ENCODE results near the gene PATL1. TPM values are rescaled to one million over a fixed set of nuclear protein-coding genes. Genes with fewer than 3 reads are reported as not detected.

PATL1 gene
- total RNA-seq, 2 donors from 2014 or later = 43.3 to 47.3 TPM

GRCh38 chr11:59602432-59602831 lies 66.4 kb downstream of the PATL1 start:
- no peak for TF ChIP-seq CTCF (IDR thresholded peaks at IDR 0.05)
- Histone ChIP-seq H3K9ac (ENCODE audit: low read depth in 2 of 2, low read length in 2 of 2) (no peak overlapping the region), H3K27ac (no peak overlapping the region)

GRCh38 chr11:59601788-59602187 lies 67.0 kb downstream of the PATL1 start:
- peaks cover 9% of the 10 kb centered on the region for H3K36me3 ChIP-seq
- no peak overlapping the region for H3K9ac ChIP-seq (ENCODE audit: low read depth in 2 of 2, low read length in 2 of 2)
- H3K27me3 ChIP-seq = no peaks in the 10 kb centered on the region
- intact Hi-C loops (cut with DNase I) = no loop called here
- no peak overlapping the region for H3K4me3 ChIP-seq
- no peak for DNase-seq
- no peaks in the 10 kb centered on the region for H3K4me1 ChIP-seq
- no peak for TF ChIP-seq CTCF (IDR thresholded peaks at IDR 0.05)
- no peak overlapping the region for H3K27ac ChIP-seq
- H3K9me3 ChIP-seq = no peaks in the 10 kb centered on the region

More at GRCh38 chr11:59602432-59602831, 66.4 kb downstream of the PATL1 start:
- intact Hi-C loops (cut with DNase I) = no loop called here
- Histone ChIP-seq H3K4me1 (no peaks in the 10 kb centered on the region), H3K36me3 (peaks cover 16% of the 10 kb centered on the region), H3K4me3 (no peak overlapping the region), H3K9me3 (no peaks in the 10 kb centered on the region), H3K27me3 (no peaks in the 10 kb centered on the region)
- no peak for DNase-seq

GRCh38 chr11:59600636-59601035 lies 68.2 kb downstream of the PATL1 start:
- Histone ChIP-seq H3K9ac (ENCODE audit: low read depth in 2 of 2, low read length in 2 of 2) (no peak overlapping the region), H3K27me3 (no peaks in the 10 kb centered on the region), H3K4me1 (no peaks in the 10 kb centered on the region), H3K36me3 (peaks cover 7% of the 10 kb centered on the region), H3K4me3 (no peak overlapping the region), H3K9me3 (no peaks in the 10 kb centered on the region), H3K27ac (no peak overlapping the region)
- intact Hi-C loops (cut with DNase I) = no loop called here
- DNase-seq = no peak
- TF ChIP-seq CTCF (IDR thresholded peaks at IDR 0.05) = no peak

GRCh38 chr11:59600234-59600633 lies 68.6 kb downstream of the PATL1 start:
- Histone ChIP-seq H3K27ac (no peak overlapping the region), H3K27me3 (no peaks in the 10 kb centered on the region), H3K36me3 (peaks cover 7% of the 10 kb centered on the region), H3K9me3 (no peaks in the 10 kb centered on the region), H3K4me3 (no peak overlapping the region), H3K9ac (ENCODE audit: low read depth in 2 of 2, low read length in 2 of 2) (no peak overlapping the region), H3K4me1 (no peaks in the 10 kb centered on the region)
- intact Hi-C loops (cut with DNase I) = no loop called here
- DNase-seq = no peak
- no peak for TF ChIP-seq CTCF (IDR thresholded peaks at IDR 0.05)

GRCh38 chr11:59598961-59599360 lies 69.9 kb downstream of the PATL1 start:
- Histone ChIP-seq H3K9ac (ENCODE audit: low read depth in 2 of 2, low read length in 2 of 2) (no peak overlapping the region), H3K4me3 (no peak overlapping the region), H3K9me3 (no peaks in the 10 kb centered on the region), H3K27ac (no peak overlapping the region), H3K36me3 (peaks cover 10% of the 10 kb centered on the region), H3K4me1 (no peaks in the 10 kb centered on the region), H3K27me3 (no peaks in the 10 kb centered on the region)
- intact Hi-C loops (cut with DNase I) = no loop called here
- no peak for TF ChIP-seq CTCF (IDR thresholded peaks at IDR 0.05)
- no peak for DNase-seq

Small RNA genes within 50 kb of the gene (microRNA-seq; reads per million reads assigned to microRNA genes)
- gene MIR3162 = not detected

Other genes with a start within 250 kb of the PATL1 start
- gene OR5A2, start 242.6 kb downstream of the PATL1 start, total RNA-seq = not detected
- not detected for gene OR5A1, start 232.6 kb downstream of the PATL1 start, total RNA-seq
- not detected for gene OR4D6, start 212.1 kb downstream of the PATL1 start, total RNA-seq
- not detected for gene OR4D10, start 195.7 kb downstream of the PATL1 start, total RNA-seq
- gene OR4D11, start 165.5 kb downstream of the PATL1 start, total RNA-seq = not detected
- not detected for gene OR4D9, start 157.5 kb downstream of the PATL1 start, total RNA-seq
- gene OSBP, start 53.3 kb downstream of the PATL1 start, total RNA-seq = 10 to 100 TPM; 57.1 to 64.7 TPM
- gene OR10V1, start 44.8 kb upstream of the PATL1 start, total RNA-seq = not detected
- 10 to 100 TPM; 45.2 to 70.9 TPM for gene STX3, start 86.3 kb upstream of the PATL1 start, total RNA-seq
- 10 to 100 TPM; 51.6 to 91.3 TPM for gene MRPL16, start 141.7 kb upstream of the PATL1 start, total RNA-seq
- under 1 TPM in 1 of 2 donors, not detected in 1; 0.48 TPM for gene CBLIF, start 176.5 kb upstream of the PATL1 start, total RNA-seq
- gene TCN1, start 197.4 kb upstream of the PATL1 start, total RNA-seq = under 1 TPM in 1 of 2 donors, not detected in 1; 0.67 TPM
- gene OOSP3, start 209.7 kb upstream of the PATL1 start, total RNA-seq = not detected

Measured in colonic mucosa (tissue), 4 donors.